GM21717 (cell line): ENCODE results near the gene ACLY.
"Not testable (repeated sequence)": the region's sequence is repeated elsewhere in the genome, so short reads cannot be mapped to it uniquely, and the experiment has no call there.

Source experiments
- ATAC-seq: cut with Tn5 transposase; IDR thresholded peaks from one replicate; pipeline ENCODE4 v1.9.1; 2021; ENCODE audit warnings: mild to moderate bottlenecking, moderate library complexity; ENCODE audit not compliant: unreplicated experiment

ACLY gene

DNA sequence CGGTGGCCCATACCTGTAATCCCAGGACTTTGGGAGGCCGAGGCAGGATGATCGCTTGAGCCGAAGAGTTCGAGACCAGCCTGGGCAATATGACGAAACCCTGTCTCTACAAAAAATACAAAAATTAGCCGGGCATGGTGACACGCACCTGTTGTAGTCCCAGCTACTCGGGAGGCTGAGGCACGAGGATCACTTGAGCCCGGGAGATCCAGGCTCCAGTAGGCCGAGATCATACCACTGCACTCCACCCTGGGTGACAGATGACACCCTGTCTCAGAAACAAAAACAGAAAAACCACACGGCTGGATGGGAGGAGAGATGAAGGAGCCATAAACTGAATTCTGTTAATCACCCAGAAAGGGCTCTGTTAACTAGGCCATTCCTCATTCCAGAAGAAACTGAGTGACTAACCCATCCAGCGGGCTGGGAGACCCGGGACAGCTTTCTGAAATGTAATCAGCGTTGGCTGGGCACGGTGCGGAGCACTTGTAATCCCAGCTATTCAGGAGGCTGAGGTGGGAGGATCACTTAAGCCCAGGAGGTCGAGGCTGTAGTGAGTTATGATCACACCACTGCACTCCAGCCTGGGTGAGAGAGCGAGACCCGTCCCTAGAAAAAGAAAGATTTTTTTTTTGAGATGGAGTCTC is 82.1 kb downstream of the ACLY start:
- ATAC-seq = no peak

DNA sequence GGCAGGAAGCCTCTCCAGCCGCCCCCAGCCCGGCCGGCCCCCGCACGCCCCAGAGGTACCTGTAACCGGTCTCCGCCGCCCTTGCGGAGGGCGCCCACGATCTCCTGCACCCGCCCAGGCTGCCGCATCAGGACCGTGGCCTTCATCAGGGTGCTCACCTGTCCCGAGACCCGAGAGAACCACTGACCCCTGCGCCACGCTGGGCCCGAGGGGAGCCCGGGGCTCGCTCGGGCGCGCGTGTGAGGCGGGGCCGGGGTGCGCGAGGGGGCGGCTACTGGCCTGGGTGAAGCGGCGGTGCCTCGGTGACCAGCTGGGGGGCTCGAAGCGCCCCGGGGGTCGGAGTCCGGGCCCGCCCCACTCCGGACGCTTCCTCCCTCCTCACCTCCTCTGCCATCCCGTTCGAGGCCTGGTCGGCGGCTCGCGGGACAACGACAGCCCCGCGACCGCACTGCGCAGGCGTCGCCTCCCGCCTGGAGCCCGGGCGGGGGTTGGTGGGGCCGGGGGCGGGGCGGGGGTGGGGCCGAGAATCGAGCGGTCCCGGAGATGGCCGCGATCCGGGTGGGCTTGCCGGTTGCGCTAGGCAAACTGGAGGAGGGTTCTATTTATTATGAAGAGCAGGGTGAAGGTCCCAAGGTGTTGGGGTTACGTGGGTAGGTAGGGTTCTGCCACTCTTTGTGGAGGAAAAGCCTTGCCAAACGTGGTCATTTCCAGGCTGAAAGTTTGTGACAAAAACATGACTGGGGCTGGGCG is 82.8 kb downstream of the ACLY start, which contains the start of gene NT5C3B:
NT5C3B (minus strand) TSS at position 433 of the 750 bp plus-strand sequence; CDS start at position 394, 39 bp downstream.
- no peak for ATAC-seq

DNA sequence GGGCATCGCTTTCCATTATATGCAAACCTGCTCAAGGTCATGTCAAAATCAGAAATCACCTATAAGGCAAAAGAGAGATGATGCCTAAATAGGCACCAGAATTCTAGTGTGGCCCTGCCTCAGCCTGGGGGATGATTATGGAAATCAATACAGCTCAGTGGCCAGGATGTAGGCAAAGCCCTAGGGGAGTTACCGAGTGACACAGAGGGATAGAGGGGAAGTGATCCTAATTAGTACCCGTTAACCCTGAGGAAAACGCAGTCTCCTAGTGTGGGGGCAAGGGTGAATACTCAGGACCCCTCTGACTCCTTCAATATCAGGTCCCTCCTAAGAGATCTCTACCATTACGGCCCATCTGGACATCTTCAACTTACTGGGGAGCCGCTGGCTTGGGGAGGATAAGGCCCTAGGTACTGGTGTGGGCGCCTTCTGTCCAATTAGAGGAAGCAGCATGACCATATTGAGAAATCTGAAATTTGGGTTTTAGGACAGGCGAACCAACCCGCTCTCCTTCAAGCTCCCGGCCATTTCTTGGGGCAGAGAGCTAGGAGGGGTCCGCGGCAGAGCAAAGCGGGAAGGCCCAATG is 83.4 kb downstream of the ACLY start:
- ATAC-seq = no peak

DNA sequence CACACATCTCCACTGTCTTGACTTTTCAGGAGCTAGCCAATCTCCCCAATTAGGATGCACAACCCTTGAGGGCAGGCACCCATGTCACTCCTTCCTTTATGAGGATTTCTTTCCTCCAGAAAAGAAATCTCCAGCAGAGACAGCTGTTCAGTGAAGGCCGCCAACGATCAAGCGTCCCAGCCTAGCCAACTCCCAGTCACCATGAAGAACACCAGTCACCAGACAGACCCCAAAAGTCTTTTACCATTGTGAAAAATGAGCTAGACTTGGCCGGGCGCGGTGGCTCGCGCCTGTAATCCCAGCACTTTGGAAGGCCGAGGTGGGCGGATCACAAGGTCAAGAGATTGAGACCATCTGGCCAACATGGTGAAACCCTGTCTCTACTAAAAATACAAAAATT is 88.8 kb downstream of the ACLY start:
- not testable (repeated sequence) for ATAC-seq

DNA sequence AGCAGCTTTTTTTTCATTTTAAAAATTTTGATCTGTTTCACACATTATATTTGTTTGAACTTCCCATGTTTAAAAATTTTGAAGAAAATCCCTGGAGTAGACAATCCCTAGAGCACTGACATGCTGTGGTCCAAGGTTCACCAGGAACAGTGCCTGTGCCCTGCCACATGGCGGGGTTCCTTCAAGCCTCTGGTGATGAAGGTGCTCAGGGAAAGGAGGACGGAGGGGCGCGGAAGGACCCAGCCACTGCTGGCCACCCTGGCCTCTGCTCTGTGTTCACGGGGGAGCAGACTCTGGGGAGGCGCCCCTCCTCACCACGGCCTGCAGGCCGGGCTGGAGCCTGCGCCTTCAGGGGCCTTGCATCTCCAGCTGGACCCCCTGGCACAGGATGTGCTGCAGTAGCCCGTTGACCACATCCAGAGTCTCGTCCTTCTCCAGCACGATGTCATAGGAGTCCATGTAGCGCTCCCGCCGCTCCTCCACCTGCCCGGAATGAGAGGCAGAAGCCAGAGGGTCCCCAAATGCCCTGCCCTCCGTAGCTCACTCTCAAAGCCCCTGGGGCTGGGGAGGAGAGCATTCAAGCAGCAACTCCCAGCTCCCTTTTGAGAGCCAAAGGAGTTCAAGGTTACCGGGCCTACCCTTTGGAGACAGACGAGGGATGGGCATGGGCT is 93.4 kb downstream of the ACLY start:
- no peak for ATAC-seq

DNA sequence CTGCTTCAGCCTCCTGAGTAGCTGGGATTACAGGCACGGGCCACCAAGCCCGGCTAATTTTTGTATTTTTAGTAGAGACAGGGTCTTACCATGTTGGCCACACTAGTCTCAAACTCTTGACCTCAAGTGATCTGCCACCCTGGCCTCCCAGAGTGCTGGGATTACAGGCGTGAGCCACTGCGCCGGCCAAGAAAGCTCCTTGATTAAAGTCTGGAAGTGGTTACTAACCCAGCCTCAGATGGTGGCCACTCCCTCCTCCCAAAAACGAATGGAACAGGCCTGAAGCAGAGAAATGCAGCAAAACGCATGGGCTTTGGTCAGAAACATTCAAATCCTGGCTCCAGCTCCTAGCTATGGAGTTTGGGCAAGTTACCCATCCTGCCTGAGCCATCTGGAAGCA is 94.7 kb downstream of the ACLY start:
- no peak for ATAC-seq

DNA sequence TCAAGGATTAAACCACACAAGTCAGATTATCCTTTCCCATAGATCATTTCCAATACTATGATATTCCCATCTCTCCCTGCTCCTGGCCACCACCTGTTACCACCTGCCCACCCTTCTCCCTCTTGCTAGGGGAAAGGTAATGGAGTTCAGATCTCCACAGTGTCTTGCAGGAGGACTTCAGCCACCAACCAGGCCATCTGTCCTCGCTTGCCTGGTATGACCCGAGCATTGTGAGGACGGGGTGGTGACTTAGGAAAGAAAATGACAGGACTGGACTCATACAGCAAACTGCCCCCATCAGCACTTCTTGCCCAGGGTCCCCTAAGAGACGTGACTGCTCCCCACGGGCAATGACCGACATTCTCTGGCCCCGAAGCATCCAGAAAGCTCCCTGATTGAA is 95.2 kb downstream of the ACLY start:
- ATAC-seq = no peak

DNA sequence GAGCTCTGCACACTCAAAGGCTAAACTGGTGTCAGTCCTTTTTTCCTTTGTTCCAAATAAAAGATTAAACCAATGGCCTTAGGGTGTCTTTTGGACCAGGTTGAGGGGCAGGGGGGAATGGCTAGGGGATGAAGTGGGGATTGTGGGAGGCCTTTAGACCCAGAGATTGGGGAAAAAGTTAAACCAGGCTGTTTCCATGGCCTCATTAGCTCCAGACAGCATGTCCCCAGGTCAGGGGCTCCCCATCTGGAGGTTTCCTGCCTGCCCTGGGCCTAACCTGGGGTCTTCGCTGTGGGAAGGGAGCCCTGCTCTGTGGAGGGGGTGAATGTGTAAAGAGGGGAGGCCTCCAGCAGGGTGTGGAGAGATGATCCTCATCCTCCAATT is 95.6 kb downstream of the ACLY start:
- no peak for ATAC-seq

DNA sequence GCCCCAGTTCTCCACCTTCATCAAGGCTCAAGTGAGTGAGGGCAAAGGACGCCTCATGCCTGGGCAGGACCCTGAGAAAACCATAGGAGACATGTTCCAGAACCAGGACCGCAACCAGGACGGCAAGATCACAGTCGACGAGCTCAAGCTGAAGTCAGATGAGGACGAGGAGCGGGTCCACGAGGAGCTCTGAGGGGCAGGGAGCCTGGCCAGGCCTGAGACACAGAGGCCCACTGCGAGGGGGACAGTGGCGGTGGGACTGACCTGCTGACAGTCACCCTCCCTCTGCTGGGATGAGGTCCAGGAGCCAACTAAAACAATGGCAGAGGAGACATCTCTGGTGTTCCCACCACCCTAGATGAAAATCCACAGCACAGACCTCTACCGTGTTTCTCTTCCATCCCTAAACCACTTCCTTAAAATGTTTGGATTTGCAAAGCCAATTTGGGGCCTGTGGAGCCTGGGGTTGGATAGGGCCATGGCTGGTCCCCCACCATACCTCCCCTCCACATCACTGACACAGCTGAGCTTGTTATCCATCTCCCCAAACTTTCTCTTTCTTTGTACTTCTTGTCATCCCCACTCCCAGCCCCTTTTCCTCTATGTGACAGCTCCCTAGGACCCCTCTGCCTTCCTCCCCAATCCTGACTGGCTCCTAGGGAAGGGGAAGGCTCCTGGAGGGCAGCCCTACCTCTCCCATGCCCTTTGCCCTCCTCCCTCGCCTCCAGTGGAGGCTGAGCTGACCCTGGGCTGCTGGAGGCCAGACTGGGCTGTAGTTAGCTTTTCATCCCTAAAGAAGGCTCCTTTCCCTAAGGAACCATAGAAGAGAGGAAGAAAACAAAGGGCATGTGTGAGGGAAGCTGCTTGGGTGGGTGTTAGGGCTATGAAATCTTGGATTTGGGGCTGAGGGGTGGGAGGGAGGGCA is 96.3 kb downstream of the ACLY start:
- ATAC-seq = no peak

DNA sequence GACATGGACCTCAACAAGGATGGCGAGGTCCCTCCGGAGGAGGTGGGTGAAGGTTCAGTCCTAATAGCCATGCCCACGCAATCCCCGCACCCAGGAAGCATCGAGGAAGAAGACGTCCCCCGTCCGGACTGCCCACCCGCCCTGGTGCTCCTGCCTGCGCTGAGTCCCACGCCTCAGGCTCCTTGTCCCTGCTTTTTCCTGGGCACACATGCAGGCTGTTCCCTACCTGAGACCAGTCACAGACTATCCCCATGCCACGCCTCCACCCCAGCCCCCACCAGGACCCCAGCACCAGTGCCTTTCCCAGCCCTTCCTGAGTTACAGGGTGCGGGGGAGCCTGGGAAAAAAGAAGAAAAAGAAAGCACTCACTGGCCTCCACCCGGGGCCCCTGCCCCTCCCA is 97.0 kb downstream of the ACLY start:
- ATAC-seq = no peak

DNA sequence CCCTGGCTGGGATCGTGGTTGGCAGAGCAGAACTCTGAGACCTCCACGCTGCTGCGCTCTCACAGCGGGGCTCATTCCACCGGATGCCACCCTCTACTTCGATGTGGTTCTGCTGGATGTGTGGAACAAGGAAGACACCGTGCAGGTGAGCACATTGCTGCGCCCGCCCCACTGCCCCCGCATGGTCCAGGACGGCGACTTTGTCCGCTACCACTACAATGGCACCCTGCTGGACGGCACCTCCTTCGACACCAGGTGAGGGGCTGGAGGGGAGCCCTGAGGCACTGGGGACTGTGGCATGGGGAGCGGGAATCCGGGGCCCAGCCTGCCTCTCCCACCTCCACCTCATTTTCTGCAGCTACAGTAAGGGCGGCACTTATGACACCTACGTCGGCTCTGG is 100.7 kb downstream of the ACLY start:
- ATAC-seq = no peak
